ENCODE results near the gene C11orf71. TPM values are rescaled to one million over a fixed set of nuclear protein-coding genes. Genes with fewer than 3 reads are reported as not detected.

C11orf71 gene
- total and polyA plus RNA-seq, 2 donors (not counting 1 experiment from before 2014, with no cell fraction given), result 12.1 to 14.8 TPM

DNA sequence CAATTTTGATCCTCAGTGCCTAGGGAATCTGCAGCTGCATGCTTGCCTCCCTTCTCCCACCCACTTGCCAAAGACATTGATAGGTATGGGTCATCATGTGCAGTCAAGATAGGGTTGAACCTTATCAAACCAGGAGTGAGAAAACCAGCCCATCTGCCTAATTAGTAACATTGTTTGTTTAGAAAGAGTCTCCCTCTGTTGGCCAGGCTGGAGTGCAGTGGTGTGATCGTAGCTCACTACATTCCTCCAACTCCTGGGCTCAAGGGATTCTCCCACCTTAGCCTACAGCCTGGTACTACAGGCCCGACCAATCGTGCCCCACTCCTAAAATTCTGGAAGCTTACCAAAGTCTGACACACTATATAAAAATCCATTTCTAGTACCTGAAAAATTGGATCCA lies 4.6 kb downstream of the C11orf71 start:
- H3K9ac ChIP-seq (ENCODE audit: low read length), result no peak overlapping the region
- H2AFZ ChIP-seq (ENCODE audit: insufficient read depth, low read depth, low read length, poor library complexity, severe bottlenecking), result no peak overlapping the region
- no peaks in the 10 kb centered on the region for H3K27me3 ChIP-seq (replicated peaks in 1 of 4; ENCODE audit: control extremely low read depth in 1 of 4, control insufficient read depth in 3 of 4, insufficient read depth in 4 of 4, low read length in 3 of 4)
- Mint-ChIP-seq H3K4me3 (no peak overlapping the region), H3K27me3 (no peaks in the 10 kb centered on the region), H3K27ac (no peak overlapping the region), H3K4me1 (peaks cover 20% of the 10 kb centered on the region), H3K9me3 (ENCODE audit: insufficient read depth) (no peaks in the 10 kb centered on the region)
- H3K79me2 ChIP-seq (ENCODE audit: control insufficient read depth, insufficient read depth, low read length), result peaks cover 22% of the 10 kb centered on the region
- CTCF ChIA-PET, result no interaction called here
- no peak overlapping the region for H3K27ac ChIP-seq (ENCODE audit: low read length in 2 of 2)
- ATAC-seq (ENCODE audit: low read depth), result no peak
- no CpG with 5 or more reads among the region's 3 CpGs for WGBS (ENCODE audit: insufficient coverage)
- POLR2A ChIA-PET, result no interaction called here
- H3K4me3 ChIP-seq (ENCODE audit: control extremely low read depth in 1 of 5, extremely low read depth in 1 of 5, insufficient read depth in 1 of 5, low read depth in 2 of 5, low read length in 4 of 5), result no peak overlapping the region
- intact Hi-C loops (cut with micrococcal nuclease), result no loop called here
- DNase-seq, result no peak
- no peak for TF ChIP-seq EZH2 (IDR thresholded peaks at IDR 0.05; ENCODE audit: borderline replicate concordance, insufficient read depth, low read depth, low read length, poor library complexity, severe bottlenecking)
- TF ChIP-seq, protein P1, sequence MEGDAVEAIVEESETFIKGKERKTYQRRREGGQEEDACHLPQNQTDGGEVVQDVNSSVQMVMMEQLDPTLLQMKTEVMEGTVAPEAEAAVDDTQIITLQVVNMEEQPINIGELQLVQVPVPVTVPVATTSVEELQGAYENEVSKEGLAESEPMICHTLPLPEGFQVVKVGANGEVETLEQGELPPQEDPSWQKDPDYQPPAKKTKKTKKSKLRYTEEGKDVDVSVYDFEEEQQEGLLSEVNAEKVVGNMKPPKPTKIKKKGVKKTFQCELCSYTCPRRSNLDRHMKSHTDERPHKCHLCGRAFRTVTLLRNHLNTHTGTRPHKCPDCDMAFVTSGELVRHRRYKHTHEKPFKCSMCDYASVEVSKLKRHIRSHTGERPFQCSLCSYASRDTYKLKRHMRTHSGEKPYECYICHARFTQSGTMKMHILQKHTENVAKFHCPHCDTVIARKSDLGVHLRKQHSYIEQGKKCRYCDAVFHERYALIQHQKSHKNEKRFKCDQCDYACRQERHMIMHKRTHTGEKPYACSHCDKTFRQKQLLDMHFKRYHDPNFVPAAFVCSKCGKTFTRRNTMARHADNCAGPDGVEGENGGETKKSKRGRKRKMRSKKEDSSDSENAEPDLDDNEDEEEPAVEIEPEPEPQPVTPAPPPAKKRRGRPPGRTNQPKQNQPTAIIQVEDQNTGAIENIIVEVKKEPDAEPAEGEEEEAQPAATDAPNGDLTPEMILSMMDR (IDR thresholded peaks at IDR 0.05), result no peak
- no peaks in the 10 kb centered on the region for H3K9me3 ChIP-seq (ENCODE audit: control extremely low read depth in 1 of 3, control insufficient read depth in 2 of 3, insufficient read depth in 1 of 3, low read length in 2 of 3)
- H3K4me1 ChIP-seq (ENCODE audit: control insufficient read depth in 2 of 2, insufficient read depth in 2 of 2, low read length in 2 of 2), result peaks cover 7 to 10% of the 10 kb centered on the region in 2 donors
- H4K20me1 ChIP-seq (ENCODE audit: control insufficient read depth, insufficient read depth, low read length, poor library complexity, severe bottlenecking), result no peaks in the 10 kb centered on the region
- H3K4me2 ChIP-seq (replicated peaks; ENCODE audit: low read depth, low read length, poor library complexity, severe bottlenecking), result no peak overlapping the region
- no peaks in the 10 kb centered on the region for H3K36me3 ChIP-seq (replicated peaks in 1 of 2; ENCODE audit: control extremely low read depth in 1 of 2, control insufficient read depth in 1 of 2, extremely low read depth in 1 of 2, insufficient read depth in 2 of 2, low read length in 1 of 2)

DNA sequence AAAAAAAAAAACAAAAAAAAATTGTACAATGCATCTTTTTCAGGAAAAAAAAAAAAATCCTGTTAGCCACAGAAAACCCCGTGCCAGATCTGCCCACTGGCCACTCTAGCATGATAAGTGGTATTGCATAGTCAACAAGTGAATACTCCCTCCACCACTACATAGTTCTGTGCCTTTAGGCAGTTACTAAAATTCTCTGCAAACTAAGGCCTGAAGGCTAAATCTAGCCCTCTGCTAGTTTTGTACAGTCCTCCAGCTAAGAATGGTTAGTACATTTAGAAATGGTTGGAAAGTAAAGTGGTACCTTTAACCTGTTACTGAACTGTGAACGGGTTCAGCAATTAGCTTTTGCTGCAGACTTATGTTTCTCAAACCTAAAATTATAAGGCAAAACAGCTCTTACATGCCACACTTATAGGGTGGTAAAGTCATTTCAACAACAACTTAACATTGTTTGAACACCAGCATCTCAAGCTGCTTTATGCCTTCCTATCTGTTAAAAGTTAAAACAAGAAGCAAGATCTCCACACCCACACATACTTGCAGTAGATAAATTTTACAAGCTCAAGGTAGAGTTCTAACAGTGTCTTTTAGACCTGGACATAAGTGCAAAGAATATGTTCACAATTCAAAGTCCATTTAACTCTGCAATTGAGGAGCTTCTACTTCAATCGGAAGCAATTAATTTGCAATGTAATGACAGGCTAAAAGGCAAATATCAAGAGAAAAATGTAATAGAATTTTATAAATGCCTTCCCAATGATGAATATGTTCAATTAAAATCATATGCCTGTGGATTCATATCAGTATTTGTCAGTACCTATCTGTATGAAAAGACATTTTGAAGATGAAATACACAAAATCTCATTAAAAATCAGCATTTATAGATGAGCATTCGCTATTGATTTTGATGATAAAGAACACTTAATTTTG lies 7.3 kb downstream of the C11orf71 start:
- no peaks in the 10 kb centered on the region for H3K9me3 ChIP-seq (ENCODE audit: control extremely low read depth in 1 of 3, control insufficient read depth in 2 of 3, insufficient read depth in 1 of 3, low read length in 2 of 3)
- H3K9ac ChIP-seq (ENCODE audit: low read length), result no peak overlapping the region
- no peak for ATAC-seq (ENCODE audit: low read depth)
- no peak overlapping the region for H3K27ac ChIP-seq (ENCODE audit: low read length in 2 of 2)
- CTCF ChIA-PET, result interaction anchor here (1.4 kb wide), 1 partner anchor 13 kb away, joined by 3 read pairs; no protein-coding TSS in a partner anchor
- intact Hi-C loops (cut with micrococcal nuclease), result no loop called here
- no peak overlapping the region for H3K4me2 ChIP-seq (replicated peaks; ENCODE audit: low read depth, low read length, poor library complexity, severe bottlenecking)
- H4K20me1 ChIP-seq (ENCODE audit: control insufficient read depth, insufficient read depth, low read length, poor library complexity, severe bottlenecking), result no peaks in the 10 kb centered on the region
- peaks cover 0 to 3% (median 0%) of the 10 kb centered on the region in 4 experiments for H3K27me3 ChIP-seq (replicated peaks in 1 of 4; ENCODE audit: control extremely low read depth in 1 of 4, control insufficient read depth in 3 of 4, insufficient read depth in 4 of 4, low read length in 3 of 4)
- Mint-ChIP-seq H3K4me1 (peaks cover 2% of the 10 kb centered on the region), H3K9me3 (ENCODE audit: insufficient read depth) (no peaks in the 10 kb centered on the region), H3K27ac (no peak overlapping the region), H3K4me3 (no peak overlapping the region), H3K27me3 (peaks cover 3% of the 10 kb centered on the region)
- DNase-seq, result no peak
- H3K4me1 ChIP-seq (ENCODE audit: control insufficient read depth in 2 of 2, insufficient read depth in 2 of 2, low read length in 2 of 2), result no peaks in the 10 kb centered on the region
- no CpG with 5 or more reads among the region's 4 CpGs for whole genome bisulfite sequencing (ENCODE audit: insufficient coverage)
- TF ChIP-seq, protein P1 (IDR thresholded peaks at IDR 0.05), result no peak
- POLR2A ChIA-PET, result interaction anchor here (0.7 kb wide), 1 partner anchor 294 kb away, joined by 3 read pairs; no protein-coding TSS in a partner anchor
- H3K4me3 ChIP-seq (ENCODE audit: control extremely low read depth in 1 of 5, extremely low read depth in 1 of 5, insufficient read depth in 1 of 5, low read depth in 2 of 5, low read length in 4 of 5), result no peak overlapping the region
- no peak overlapping the region for H2AFZ ChIP-seq (ENCODE audit: insufficient read depth, low read depth, low read length, poor library complexity, severe bottlenecking)
- H3K79me2 ChIP-seq (ENCODE audit: control insufficient read depth, insufficient read depth, low read length), result no peaks in the 10 kb centered on the region
- no peaks in the 10 kb centered on the region for H3K36me3 ChIP-seq (replicated peaks in 1 of 2; ENCODE audit: control extremely low read depth in 1 of 2, control insufficient read depth in 1 of 2, extremely low read depth in 1 of 2, insufficient read depth in 2 of 2, low read length in 1 of 2)

All from B cell (primary cell).